Activated naive CD4-positive, alpha-beta T cell (primary cell): Measurements from ENCODE around the gene TFB2M.
A peak's percentile ranks its signal among the peaks of the same experiment; 100 is the strongest.
"Not testable (repeated sequence)": the region's sequence is repeated elsewhere in the genome, so short reads cannot be mapped to it uniquely, and the experiment has no call there.

Source experiments
- DNase-seq, 4 experiments: peaks; one replicate each; lab custom pipeline; 2025; lab: John Stamatoyannopoulos, UW

TFB2M gene, protein sequence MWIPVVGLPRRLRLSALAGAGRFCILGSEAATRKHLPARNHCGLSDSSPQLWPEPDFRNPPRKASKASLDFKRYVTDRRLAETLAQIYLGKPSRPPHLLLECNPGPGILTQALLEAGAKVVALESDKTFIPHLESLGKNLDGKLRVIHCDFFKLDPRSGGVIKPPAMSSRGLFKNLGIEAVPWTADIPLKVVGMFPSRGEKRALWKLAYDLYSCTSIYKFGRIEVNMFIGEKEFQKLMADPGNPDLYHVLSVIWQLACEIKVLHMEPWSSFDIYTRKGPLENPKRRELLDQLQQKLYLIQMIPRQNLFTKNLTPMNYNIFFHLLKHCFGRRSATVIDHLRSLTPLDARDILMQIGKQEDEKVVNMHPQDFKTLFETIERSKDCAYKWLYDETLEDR

DNA sequence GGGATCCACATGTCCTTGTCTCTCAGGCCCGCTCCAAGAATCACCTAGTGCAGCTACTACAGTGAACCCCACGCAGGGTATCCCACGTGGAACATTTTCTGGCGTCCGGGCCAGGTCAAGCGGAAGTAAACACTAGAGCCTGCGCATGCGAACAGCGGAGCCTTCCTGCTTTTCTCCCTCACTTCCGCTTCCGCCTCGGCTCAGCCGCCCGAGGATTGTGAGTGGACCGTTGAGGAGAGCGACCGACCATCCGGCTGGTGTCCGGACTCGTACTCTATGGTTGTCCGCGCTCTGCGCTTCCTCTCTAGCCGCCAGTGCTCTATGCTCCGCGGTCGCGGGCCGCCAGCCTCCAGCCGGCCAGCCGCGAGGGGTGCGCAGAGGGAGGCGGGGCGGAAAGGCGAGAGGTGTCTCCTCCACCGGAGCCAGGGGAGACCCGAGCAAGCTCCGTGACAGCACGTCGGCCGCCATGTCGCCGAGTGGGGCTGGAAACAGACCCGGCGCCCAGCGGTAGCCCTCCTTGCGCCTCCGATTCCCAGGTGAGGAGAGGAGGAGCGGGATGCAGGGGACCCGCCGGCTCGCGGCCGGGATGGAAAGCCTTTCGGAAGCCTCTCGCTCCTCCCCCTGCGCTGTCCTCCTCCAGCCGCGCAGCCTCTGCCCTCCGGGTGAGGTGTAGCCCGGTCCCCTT, at the start of gene TFB2M, which contains the start of gene CNST:
Gene TFB2M (minus strand): TSS at position 134 of the 685 bp plus-strand sequence. CDS start 123 bp downstream, at position 11.
Gene CNST (plus strand): TSS at position 329 of the 685 bp plus-strand sequence. CDS start 25,107 bp downstream, outside the sequence.
- DNase-seq, result peak; percentile 67 to 78 (median 76)

DNA sequence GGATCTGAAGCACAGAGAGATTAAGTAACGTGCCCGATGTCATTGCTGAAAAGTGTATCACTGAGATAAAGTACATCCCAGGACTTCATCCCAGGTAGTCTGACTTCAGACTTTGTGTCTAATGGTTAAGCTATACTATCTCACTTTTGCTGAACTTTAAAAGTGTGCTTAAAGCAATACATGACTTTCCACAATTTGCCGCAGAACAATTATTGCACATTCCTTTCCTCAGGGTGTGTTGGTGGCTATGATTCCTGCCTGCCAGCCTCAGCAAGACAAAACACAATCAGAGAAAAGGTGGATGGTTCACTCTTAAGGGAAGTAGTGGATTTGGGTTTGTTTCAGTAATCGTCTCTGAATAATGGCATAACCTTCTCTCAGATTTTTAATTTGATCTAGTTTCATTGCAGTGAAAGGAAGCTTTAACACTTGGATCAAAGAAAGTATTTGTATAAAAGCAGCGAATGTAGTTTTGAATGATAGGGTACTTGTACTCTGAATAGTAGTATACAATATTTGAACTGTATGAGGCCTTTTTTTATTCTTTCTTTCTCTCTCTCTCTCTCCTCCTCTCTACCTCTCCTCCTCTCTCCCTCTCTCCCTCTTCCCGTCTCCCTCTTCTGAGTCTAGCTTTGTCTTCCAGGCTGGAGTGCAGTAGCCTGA, 47.2 kb upstream of the TFB2M start:
- DNase-seq, result no peak

DNA sequence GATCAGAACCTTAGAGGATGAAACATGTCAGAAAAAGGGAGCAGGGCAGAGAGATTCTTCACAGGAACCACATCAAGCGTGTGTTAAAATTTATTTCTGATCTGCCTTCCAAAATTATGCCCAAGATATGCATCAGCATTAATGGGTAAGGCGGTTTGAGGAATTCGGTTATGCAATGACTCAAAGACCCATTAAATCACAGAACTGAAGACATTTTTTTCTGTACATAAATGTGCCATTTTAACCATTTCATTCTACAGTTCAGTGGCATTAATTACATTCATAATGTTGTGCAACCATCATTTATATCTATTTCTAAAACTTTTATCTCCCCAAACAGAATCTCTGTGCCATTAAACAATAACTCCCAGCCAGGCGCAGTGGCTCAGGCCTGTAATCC, 43.6 kb upstream of the TFB2M start:
- no peak for DNase-seq

DNA sequence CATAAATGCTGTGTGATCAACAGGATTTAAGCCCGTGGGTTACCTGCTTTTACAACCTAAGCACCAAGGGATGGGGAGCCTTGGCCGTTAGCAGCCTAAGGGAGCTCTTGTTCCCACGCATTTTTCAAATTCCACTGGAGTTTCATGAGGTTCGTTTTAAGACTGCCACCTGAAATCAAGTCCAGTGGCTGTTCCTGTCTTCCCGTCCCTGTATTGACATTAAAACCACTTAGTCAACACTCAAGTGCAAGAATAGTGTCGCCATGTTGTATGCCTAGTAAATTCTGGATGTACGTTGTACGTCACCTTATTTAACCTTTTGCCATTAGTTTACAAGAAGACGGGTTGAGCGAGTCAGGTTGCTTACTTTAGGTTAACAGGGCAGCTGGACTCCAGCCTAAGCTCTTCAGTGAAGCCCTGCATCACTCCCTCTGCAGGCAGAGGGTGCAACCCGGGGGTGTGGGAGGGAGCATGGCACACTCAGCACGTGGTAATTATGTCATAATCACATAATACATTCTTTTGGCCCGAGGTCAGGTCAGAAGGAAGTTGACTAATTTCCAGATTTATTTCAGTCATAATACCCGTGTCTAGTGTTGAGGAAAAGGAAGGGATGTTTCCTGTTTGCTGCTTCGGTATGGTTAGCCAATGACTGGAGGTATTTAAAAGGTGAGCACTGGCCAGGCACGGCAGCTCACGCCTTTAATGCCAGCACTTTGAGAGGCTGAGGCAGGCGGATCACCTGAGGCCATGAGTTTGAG, 42.7 kb upstream of the TFB2M start:
- no peak for DNase-seq

- no peak for DNase-seq
Observed at GRCh38 chr1:246607462-246607861, 41.4 kb upstream of the TFB2M start.

GRCh38 chr1:246605231-246605630, 39.2 kb upstream of the TFB2M start:
- not testable (repeated sequence) for DNase-seq

GRCh38 chr1:246602194-246602593, 36.1 kb upstream of the TFB2M start:
- DNase-seq, result no peak

DNA sequence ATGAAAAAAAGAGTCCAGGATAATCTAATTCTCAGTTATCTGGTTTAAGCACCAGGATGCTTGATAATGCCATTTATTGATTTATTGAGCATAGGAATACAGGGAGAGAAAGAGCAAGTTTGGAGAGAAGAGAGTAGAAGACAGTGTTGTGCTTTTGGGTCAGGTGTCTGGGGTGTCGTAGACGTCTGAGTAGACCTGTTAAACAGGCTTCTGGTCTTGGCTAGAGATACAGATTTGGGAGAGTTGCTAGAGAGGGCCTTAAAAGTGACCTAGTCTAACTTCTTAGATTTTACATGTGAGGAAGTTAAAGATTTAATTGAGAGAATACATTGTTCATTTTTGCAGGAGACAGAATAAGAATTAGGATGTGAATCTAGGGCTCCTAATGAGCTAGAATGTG, 34.5 kb upstream of the TFB2M start:
- no peak for DNase-seq

DNA sequence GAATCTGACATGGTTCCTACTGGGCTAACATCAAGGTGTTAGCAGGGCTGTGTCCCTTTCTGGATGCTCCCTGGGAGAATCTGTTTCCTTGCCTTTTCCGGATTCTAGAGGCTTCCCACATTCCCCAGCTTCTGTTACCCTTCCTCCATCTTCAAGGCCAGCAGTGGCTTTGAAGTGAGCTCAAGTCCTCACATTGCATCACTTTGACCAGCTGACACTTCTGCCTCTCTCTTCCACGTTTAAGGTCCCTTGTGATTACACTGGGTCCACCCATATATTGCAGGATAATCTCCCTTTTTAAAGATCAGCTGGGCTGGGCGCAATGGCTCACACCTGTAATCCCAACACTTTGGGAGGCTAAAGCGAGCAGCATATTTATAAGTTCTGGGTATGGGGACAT, 33.3 kb upstream of the TFB2M start:
- DNase-seq, result no peak

DNA sequence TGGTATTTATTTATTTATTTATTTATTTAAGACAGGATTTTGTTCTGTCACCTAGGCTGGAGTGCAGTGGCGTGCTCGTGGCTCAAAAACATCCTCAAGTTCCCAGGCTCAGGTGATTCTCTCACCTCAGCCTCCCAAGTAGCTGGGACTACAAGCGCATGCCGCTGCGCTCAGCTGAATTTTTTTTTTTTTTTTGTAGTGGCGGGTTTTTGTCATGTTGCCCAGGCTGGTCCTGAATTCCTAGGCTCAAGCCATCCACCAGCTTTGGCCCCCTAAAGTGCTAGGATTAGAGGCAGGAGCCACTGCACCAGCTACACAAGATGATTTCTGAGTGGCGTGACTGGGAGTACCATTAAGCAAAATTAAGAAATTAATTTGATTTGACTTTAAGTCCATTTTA, 31.9 kb upstream of the TFB2M start:
- no peak for DNase-seq

GRCh38 chr1:246597340-246597739, 31.3 kb upstream of the TFB2M start:
- no peak for DNase-seq

DNA sequence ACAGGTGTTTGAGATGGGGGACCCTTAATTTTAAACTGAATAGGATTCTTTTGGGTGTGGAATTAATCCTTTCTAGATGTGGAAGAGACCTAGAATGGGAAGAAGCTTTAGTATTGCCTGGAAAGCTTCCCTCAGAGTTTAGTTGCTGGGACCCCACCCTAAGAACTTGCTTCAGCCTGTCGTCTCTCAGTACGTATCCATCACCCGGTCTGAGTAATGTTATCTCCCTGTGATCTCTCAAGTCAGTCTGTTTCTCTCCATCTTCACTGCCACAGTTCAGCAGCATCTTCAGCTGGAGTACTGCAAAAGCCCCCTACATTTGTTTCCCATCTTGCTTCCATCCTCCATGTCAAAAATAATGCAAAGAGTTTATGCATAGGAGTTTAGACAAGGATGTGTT, 29.1 kb upstream of the TFB2M start:
- DNase-seq, result no peak

DNA sequence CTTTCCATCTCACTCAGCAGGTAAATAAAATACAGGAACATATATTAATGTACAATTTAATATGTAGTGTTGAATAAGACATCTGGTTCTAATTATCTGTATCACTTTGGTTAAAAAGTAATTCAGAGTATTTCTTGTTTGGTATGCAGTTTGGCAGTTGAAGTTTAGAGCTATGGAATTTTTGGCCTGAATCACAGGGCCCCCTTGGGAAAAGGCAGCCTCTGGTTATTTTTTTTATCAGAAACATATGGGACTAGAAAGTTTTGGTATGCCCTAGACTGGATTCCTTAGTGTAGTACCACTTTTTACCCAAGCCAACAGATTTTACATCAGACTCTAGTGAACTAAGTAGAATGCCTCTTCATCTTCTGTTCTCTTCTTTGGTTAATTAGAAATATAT, 26.6 kb upstream of the TFB2M start:
- no peak for DNase-seq

DNA sequence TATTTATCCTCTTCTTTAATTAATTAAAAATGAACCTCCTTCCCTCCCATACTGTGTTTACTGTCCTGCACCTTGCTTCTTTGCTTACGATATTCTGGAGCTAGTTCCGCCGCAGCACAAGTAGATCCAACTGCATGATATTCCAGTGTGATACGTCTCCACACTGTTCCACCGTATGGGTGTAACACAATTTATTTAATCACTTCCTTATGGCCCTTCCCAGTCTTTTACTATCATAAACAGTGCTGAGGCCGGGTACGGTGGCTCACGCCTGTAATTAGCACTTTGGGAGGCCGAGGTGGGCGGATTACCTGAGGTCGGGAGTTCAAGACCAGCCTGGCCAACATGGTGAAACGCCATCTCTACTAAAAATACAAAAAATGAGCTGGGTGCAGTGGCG, 25.9 kb upstream of the TFB2M start:
- no peak for DNase-seq

DNA sequence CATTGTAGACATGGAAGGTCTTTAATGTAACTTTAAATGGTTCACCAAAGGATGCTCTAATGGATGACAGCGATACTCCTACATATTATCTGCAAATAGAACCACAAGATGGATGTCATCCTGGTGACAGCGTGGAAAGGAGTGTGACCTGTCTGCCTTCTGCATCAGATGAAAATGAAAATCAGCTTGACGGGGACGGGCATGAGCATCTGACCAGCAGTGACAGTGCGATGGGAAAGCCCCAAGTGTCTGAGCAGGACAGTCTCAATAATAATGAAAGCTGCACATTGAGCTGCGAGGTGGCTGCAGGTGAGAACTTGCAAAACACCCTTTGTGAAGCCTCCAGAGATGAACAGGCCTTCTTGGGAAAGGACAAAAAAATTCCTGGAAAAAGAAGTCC, 25.4 kb upstream of the TFB2M start:
- DNase-seq, result no peak

DNA sequence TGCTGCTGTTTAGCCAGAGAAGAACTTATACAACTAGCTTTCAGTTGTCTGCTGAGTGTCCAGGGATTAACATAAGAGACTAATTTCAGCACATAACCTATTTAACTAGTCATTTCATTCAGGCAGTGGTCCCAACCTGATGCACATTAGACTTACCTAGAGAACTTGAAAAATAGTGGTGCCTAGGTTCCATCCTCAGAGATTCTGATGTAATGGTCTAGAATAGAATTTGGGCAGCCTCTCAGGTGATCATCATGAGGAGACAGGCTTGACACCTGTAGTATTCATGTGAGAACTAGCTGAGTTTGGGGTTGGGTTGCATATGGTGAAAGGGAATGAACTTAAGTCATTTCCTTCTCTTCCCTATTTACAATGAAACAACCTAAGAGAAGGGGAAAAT, 25.0 kb upstream of the TFB2M start:
- no peak for DNase-seq

GRCh38 chr1:246589919-246590318, 23.9 kb upstream of the TFB2M start:
- DNase-seq, result not testable (repeated sequence)

DNA sequence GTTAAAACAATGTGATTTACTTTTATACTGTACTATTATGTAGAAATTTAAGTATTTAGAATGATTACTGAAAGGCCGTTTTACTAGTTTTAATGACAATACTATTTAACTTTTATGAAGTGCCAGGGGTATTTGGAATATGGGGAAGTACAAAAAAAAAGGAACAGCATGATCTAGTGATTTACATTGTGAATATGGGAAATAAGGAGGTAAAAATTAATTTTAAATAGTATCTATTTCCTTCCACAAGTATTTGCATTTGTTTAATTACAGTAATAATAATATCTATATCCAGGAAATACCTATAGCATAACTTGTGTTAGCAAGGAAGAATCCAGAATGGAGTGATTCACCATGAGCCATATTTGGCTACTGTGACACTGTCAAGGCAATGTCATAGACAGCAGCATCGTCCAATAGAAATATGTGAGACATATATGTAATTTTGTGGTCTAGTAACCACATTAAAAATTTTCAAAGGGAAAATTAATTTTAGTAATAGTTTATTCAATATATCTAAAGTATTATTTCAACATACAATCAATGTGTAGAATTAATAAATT, 22.2 kb upstream of the TFB2M start:
- no peak for DNase-seq

- no peak for DNase-seq
Observed at GRCh38 chr1:246587606-246588005, 21.5 kb upstream of the TFB2M start.

- DNase-seq, result no peak
Observed at GRCh38 chr1:246587032-246587431, 21.0 kb upstream of the TFB2M start.

- DNase-seq, result no peak
Observed at GRCh38 chr1:246583448-246584185, 17.6 kb upstream of the TFB2M start.
